A673 (cell line): ENCODE data around the gene ATP7B.

Source experiments
- EZH2 ChIP-seq: fragments of 200-600 bp; sonication (generic); IDR thresholded peaks from 2 replicates; pipeline ENCODE4 v1.6.1; 2017; ENCODE audit warnings: borderline replicate concordance, low read depth, mild to moderate bottlenecking, mixed read lengths, antibody characterized with exemption, low read length; ENCODE audit not compliant: poor library complexity, severe bottlenecking
- TF ChIP-seq, protein P1 (sequence below): fragments of 300-800, 200-600 bp; sonication (generic); conservative IDR thresholded peaks from 2 replicates; pipeline ENCODE4 v1.5.1; 2017; ENCODE audit warnings: low read depth, mild to moderate bottlenecking, antibody characterized with exemption, low read length, moderate library complexity, mixed read lengths

GRCh38 chr13:51919531-51919930 is 91.7 kb downstream of the ATP7B start:
- no peak for TF ChIP-seq EZH2
- TF ChIP-seq, protein P1, sequence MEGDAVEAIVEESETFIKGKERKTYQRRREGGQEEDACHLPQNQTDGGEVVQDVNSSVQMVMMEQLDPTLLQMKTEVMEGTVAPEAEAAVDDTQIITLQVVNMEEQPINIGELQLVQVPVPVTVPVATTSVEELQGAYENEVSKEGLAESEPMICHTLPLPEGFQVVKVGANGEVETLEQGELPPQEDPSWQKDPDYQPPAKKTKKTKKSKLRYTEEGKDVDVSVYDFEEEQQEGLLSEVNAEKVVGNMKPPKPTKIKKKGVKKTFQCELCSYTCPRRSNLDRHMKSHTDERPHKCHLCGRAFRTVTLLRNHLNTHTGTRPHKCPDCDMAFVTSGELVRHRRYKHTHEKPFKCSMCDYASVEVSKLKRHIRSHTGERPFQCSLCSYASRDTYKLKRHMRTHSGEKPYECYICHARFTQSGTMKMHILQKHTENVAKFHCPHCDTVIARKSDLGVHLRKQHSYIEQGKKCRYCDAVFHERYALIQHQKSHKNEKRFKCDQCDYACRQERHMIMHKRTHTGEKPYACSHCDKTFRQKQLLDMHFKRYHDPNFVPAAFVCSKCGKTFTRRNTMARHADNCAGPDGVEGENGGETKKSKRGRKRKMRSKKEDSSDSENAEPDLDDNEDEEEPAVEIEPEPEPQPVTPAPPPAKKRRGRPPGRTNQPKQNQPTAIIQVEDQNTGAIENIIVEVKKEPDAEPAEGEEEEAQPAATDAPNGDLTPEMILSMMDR: no peak
